ENCODE measurements around the gene SEMA3E.

GRCh38 chr7:83492802-83493201, 156.1 kb downstream of the SEMA3E start:
- TF ChIP-seq, protein P1, sequence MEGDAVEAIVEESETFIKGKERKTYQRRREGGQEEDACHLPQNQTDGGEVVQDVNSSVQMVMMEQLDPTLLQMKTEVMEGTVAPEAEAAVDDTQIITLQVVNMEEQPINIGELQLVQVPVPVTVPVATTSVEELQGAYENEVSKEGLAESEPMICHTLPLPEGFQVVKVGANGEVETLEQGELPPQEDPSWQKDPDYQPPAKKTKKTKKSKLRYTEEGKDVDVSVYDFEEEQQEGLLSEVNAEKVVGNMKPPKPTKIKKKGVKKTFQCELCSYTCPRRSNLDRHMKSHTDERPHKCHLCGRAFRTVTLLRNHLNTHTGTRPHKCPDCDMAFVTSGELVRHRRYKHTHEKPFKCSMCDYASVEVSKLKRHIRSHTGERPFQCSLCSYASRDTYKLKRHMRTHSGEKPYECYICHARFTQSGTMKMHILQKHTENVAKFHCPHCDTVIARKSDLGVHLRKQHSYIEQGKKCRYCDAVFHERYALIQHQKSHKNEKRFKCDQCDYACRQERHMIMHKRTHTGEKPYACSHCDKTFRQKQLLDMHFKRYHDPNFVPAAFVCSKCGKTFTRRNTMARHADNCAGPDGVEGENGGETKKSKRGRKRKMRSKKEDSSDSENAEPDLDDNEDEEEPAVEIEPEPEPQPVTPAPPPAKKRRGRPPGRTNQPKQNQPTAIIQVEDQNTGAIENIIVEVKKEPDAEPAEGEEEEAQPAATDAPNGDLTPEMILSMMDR (IDR thresholded peaks at IDR 0.05), result no peak
- TF ChIP-seq POLR2A (IDR thresholded peaks at IDR 0.05; ENCODE audit: low read depth), result no peak
- no peak for TF ChIP-seq EP300 (IDR thresholded peaks at IDR 0.05)
